Ascending aorta (tissue), 2 donors: ENCODE measurements around the gene PPIA. TPM values are rescaled to one million over a fixed set of nuclear protein-coding genes. Genes with fewer than 3 reads are reported as not detected.
A peak's percentile ranks its signal among the peaks of the same experiment; 100 is the strongest.

Source experiments
- DNase-seq, 2 donors: peaks; one replicate each; pipeline ENCODE4 v3.0.0-alpha.2; 2019; ENCODE audit warnings: low spot score in 2 of 2
- H3K27ac ChIP-seq, 2 donors: fragments of 200-600 bp; sonication (generic); one replicate each; pipeline ENCODE4 v1.5.1; 2016 to 2017; ENCODE audit warnings: mild to moderate bottlenecking in 1 of 2
- H3K27me3 ChIP-seq: fragments of 200-600 bp; sonication (generic); one replicate; pipeline ENCODE4 v1.5.1; 2017
- H3K36me3 ChIP-seq, 2 donors: fragments of 200-600 bp; sonication (generic); one replicate each; pipeline ENCODE4 v1.5.1; 2016
- H3K4me1 ChIP-seq, 2 donors: fragments of 200-600 bp; sonication (generic); one replicate each; pipeline ENCODE4 v1.5.1; 2016 to 2017; ENCODE audit warnings: mild to moderate bottlenecking in 1 of 2
- H3K4me3 ChIP-seq, 2 donors: fragments of 200-600 bp; sonication (generic); one replicate each; pipeline ENCODE4 v1.5.1; 2016 to 2017; ENCODE audit warnings: mild to moderate bottlenecking in 1 of 2
- H3K9me3 ChIP-seq, 2 donors: fragments of 200-600 bp; sonication (generic); one replicate each; pipeline ENCODE4 v1.5.1; 2016
- intact Hi-C: fragments of 100-400 bp; cut with DNase I; formaldehyde crosslinking; loops from one replicate; pipeline ENCODE4 v1.15.1; 2023
- total RNA-seq: library from RNA; depleted of rRNA; stranded (reverse); fragments of >200 nt; gene quantifications from one replicate; pipeline ENCODE4 v1.1.0, GENCODE V29; 2016
- TF ChIP-seq, protein P1 (sequence below), 3 experiments: fragments of 200-600 bp in 2 of 3; fragments of 450-650 bp in 1 of 3; sonication (generic) in 2 of 3; IDR thresholded peaks; one replicate each; pipeline ENCODE4 v1.5.1; 2016 to 2019; ENCODE audit warnings: antibody characterized with exemption in 3 of 3, mild to moderate bottlenecking in 1 of 3, moderate library complexity in 1 of 3

Gene PPIA
- total RNA-seq, 1 donor from 2014 or later, result 945 TPM

DNA sequence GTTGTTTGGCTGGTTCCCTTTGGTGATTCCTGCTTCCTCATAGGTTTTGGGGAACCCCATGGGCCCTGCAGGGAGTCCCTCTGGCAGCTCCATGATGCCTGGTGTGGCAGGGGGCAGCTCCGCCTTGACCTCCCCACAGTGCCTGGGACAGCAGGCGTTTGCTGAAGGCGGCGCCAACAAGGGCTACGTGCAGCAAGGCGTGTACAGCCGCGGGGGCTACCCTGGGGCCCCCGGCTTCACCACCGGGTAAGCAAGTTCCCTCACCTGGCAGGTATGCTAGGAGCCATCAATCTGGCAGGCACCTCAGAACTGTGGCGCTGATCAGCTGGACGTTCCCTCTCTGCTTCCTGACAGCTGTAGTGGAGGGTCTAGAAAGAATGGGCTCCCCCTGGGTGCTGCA lies 39.6 kb upstream of the PPIA start:
- Histone ChIP-seq H3K36me3 (peaks cover 45 to 55% of the 10 kb centered on the region in 2 donors), H3K4me3 (no peak overlapping the region), H3K27me3 (no peaks in the 10 kb centered on the region), H3K9me3 (no peaks in the 10 kb centered on the region), H3K27ac (peak overlapping the region in 1 of 2 donors; percentile 9), H3K4me1 (peaks cover 0 to 20% of the 10 kb centered on the region in 2 donors)
- TF ChIP-seq, protein P1, sequence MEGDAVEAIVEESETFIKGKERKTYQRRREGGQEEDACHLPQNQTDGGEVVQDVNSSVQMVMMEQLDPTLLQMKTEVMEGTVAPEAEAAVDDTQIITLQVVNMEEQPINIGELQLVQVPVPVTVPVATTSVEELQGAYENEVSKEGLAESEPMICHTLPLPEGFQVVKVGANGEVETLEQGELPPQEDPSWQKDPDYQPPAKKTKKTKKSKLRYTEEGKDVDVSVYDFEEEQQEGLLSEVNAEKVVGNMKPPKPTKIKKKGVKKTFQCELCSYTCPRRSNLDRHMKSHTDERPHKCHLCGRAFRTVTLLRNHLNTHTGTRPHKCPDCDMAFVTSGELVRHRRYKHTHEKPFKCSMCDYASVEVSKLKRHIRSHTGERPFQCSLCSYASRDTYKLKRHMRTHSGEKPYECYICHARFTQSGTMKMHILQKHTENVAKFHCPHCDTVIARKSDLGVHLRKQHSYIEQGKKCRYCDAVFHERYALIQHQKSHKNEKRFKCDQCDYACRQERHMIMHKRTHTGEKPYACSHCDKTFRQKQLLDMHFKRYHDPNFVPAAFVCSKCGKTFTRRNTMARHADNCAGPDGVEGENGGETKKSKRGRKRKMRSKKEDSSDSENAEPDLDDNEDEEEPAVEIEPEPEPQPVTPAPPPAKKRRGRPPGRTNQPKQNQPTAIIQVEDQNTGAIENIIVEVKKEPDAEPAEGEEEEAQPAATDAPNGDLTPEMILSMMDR (IDR thresholded peaks at IDR 0.05), result no peak
- DNase-seq, result no peak
- intact Hi-C loops, result no loop called here

DNA sequence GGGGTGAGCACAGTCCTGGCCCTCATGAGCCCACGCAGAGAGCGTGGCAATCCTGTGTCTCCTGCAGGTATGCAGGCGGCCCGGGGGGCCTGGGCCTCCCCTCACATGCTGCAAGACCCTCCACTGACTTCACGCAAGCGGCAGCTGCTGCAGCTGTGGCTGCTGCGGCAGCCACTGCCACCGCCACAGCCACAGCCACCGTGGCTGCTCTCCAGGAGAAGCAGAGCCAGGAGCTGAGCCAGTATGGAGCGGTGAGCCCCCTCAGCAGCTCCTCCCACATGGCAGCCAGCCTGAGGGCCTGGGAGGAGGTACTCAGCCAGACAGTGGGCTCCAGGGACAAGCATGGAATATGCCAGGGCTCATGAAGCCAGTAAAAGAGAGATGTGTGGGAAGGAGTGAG lies 39.2 kb upstream of the PPIA start:
- no peaks in the 10 kb centered on the region for H3K27me3 ChIP-seq
- intact Hi-C loops, result no loop called here
- H3K9me3 ChIP-seq, result no peaks in the 10 kb centered on the region
- peak overlapping the region in 1 of 2 donors; percentile 2 for H3K27ac ChIP-seq
- peaks cover 49 to 57% of the 10 kb centered on the region in 2 donors for H3K36me3 ChIP-seq
- no peak overlapping the region for H3K4me3 ChIP-seq
- H3K4me1 ChIP-seq, result peaks cover 0 to 20% of the 10 kb centered on the region in 2 donors
- no peak for DNase-seq
- TF ChIP-seq, protein P1 (IDR thresholded peaks at IDR 0.05), result no peak

DNA sequence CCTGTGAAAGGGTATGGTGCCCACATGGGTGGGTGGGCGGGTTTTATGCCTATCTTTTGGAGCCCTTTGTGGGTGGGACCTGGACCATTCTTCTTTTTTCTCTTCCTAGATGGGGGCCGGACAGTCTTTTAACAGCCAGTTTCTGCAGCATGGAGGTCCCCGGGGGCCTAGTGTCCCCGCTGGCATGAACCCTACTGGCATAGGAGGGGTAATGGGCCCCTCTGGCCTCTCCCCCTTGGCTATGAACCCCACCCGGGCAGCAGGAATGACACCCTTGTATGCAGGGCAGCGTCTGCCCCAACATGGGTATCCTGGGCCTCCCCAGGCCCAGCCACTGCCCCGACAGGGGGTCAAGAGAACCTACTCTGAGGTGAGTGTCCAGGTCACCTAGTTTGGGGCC lies 38.7 kb upstream of the PPIA start:
- no peaks in the 10 kb centered on the region for H3K27me3 ChIP-seq
- H3K4me1 ChIP-seq, result peaks cover 0 to 20% of the 10 kb centered on the region in 2 donors
- H3K27ac ChIP-seq, result peak overlapping the region in 1 of 2 donors; percentile 2
- H3K36me3 ChIP-seq, result peaks cover 53 to 60% of the 10 kb centered on the region in 2 donors
- TF ChIP-seq, protein P1 (IDR thresholded peaks at IDR 0.05), result no peak
- intact Hi-C loops, result no loop called here
- H3K4me3 ChIP-seq, result no peak overlapping the region
- DNase-seq, result no peak
- no peaks in the 10 kb centered on the region for H3K9me3 ChIP-seq

DNA sequence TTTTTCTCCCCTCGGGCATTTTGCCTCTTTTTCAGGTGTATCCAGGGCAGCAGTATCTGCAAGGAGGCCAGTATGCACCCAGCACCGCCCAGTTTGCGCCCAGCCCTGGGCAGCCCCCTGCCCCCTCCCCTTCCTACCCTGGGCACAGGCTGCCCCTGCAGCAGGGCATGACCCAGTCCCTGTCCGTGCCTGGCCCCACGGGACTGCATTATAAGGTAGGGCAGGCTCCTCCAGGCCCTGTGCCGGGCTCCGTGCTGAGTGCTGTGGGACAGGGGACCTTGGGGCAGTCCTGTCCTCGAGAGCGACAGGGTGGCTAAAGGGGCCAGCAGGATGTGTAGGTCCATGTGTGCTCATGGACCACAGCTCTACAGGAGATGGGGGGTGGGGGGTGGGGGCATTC lies 37.2 kb upstream of the PPIA start:
- no peak overlapping the region for H3K27ac ChIP-seq
- H3K4me3 ChIP-seq, result no peak overlapping the region
- H3K4me1 ChIP-seq, result peaks cover 0 to 20% of the 10 kb centered on the region in 2 donors
- H3K27me3 ChIP-seq, result no peaks in the 10 kb centered on the region
- DNase-seq, result no peak
- peaks cover 68 to 75% of the 10 kb centered on the region in 2 donors for H3K36me3 ChIP-seq
- TF ChIP-seq, protein P1 (IDR thresholded peaks at IDR 0.05), result no peak
- H3K9me3 ChIP-seq, result no peaks in the 10 kb centered on the region
- intact Hi-C loops, result no loop called here

DNA sequence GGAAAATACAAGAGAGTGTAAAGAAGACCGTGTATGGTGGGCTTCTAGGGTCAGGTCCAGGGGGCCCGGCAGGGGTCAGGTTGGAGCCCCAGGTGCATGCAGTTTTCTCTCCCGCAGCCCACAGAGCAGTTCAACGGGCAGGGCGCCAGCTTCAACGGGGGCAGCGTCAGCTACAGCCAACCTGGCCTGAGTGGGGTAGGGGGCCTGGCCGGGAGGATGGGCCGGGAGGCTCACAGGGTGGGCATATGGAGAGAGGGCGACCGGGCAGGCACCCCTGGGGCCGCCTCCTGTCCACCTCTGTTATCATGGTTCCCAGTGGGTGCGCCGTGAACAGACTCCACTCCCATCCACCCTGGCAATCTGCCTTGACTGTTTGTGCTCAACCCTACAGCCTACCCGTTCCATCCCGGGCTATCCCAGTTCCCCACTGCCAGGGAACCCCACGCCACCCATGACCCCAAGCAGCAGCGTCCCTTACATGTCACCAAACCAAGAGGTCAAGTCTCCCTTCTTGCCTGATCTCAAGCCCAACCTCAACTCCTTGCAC lies 36.4 kb upstream of the PPIA start:
- no peak overlapping the region for H3K27ac ChIP-seq
- no peaks in the 10 kb centered on the region for H3K9me3 ChIP-seq
- intact Hi-C loops, result no loop called here
- peaks cover 77 to 83% of the 10 kb centered on the region in 2 donors for H3K36me3 ChIP-seq
- peaks cover 0 to 18% of the 10 kb centered on the region in 2 donors for H3K4me1 ChIP-seq
- no peaks in the 10 kb centered on the region for H3K27me3 ChIP-seq
- no peak overlapping the region for H3K4me3 ChIP-seq
- no peak for DNase-seq
- TF ChIP-seq, protein P1 (IDR thresholded peaks at IDR 0.05), result no peak
